ENCODE data around the gene GRM8.
"Not testable (repeated sequence)": the region's sequence is repeated elsewhere in the genome, so short reads cannot be mapped to it uniquely, and the experiment has no call there.

The GRM8 gene

GRCh38 chr7:126718419-126718818, 534.3 kb downstream of the GRM8 start:
- no peak for DNase-seq (ENCODE audit: low spot score)

GRCh38 chr7:126716321-126716720, 536.4 kb downstream of the GRM8 start:
- DNase-seq (ENCODE audit: low spot score): no peak

GRCh38 chr7:126715076-126715475, 537.7 kb downstream of the GRM8 start:
- no peak for DNase-seq (ENCODE audit: low spot score)

- DNase-seq (ENCODE audit: low spot score): no peak
Observed at GRCh38 chr7:126702242-126703016, 550.3 kb downstream of the GRM8 start.

DNA sequence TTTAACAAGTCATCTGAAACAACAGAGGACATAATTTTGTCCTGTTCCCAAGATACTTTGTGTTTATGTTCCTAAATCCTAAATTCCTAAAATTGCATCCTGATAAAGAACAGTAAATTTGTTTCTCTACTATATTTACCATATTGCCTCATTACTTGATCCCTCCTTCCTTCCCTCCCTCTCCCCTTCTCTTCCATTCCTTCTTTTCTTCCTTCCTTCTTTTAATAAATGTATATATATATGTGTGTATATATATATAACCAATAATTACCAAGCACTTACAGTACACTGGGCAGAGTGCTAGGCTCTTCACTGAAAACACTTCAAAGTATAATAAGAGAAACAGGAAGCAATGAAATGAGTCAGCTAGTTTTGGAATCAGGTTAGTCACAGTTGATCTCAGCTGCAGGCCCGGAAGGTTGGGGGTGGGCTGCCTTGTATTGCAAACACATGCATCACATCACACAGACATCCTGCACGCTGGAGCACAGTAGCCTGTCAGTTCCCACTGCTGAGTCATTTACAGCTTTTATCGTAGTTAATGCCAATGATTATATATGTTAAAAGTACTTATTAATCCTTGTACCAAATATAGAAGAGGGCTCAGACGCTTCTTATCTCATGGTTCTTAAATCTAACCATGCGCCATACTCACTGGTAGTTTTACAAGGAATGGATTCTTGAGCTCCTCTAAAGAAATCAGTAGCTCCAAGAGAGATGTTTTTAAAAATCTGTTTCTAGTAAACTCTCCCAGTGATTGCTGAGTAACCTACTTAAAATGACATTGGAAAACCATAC, 551.7 kb downstream of the GRM8 start:
- no peak for DNase-seq (ENCODE audit: low spot score)

- DNase-seq (ENCODE audit: low spot score): no peak
Observed at GRCh38 chr7:126699707-126700106, 553.0 kb downstream of the GRM8 start.

DNA sequence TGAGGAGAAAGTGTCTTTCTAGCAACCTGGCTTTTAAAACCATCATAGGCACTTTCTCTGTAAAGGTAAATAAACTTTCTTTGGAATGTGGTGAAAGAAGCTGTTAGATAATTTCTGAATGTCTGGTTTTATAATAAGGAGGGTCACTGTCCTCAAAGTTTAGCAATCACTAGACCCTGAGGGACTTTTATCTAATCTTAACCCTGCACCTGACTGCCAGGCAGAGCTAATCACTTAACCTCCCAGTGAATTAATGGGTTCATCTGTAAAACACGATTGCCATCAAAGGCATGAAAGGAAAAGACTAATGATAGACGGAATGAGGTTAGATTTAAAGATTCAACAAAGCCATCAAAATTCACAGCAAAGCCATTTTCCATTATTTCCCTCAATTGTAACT, 553.8 kb downstream of the GRM8 start:
- no peak for DNase-seq (ENCODE audit: low spot score)

GRCh38 chr7:126698446-126698845, 554.3 kb downstream of the GRM8 start:
- DNase-seq (ENCODE audit: low spot score): no peak

DNA sequence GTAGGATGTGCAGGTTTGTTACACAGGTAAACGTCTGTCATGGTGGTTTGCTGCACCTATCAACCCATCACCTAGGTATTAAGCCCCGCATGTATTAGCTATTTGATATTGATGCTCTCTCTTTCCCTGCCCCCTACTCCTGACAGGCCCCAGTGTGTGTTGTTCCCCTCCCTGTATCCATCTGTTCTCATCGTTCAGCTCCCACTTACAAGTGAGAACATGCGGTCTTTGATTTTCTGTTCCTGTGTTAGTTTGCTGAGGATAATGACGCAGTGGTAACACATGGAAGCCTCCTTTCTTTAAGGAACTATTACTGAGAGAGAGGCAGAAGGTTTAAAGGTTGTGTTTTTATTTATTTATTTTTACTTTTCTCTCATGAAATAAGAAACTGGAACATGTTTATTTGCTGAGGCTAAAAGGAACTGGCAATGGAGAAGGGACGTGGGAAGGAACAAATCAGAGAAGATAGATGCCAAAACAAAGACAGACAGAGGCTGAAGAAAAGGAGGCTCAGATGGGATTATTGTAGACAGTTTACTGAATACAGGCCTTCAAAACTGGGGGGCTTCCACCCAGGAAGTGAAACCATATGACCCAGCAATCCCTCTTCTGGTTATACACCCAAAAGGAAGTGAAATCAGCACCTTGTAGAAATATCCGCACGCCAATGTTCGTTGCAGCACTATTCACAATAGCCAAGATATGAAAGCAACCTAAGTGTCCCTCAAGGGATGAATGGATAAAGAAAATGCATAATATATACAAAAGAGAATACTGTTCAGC, 556.3 kb downstream of the GRM8 start:
- no peak for DNase-seq (ENCODE audit: low spot score)

- DNase-seq (ENCODE audit: low spot score): no peak
Observed at GRCh38 chr7:126690848-126691751, 561.6 kb downstream of the GRM8 start.

- DNase-seq (ENCODE audit: low spot score): no peak
Observed at GRCh38 chr7:126690104-126690503, 562.6 kb downstream of the GRM8 start.

DNA sequence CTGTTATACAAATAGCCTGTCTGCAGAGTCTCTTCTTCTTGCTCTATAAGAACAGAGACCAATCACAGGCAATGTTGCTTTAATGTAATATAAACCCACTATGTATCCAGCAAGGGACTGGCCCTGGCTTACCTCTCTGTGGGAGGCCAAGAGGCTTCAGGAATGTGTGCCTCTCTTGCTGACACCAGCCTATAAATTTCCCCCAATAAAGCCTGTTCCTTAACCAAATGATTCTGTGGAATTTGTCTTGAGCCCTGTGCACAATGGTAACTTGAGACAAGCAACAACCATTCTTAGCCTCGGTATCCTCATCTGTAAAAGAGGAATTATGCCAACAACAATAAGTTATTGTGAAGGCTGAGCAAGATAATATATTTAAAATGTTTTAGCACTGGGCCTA, 563.7 kb downstream of the GRM8 start:
- DNase-seq (ENCODE audit: low spot score): no peak

- DNase-seq (ENCODE audit: low spot score): peak; percentile 9
Observed at GRCh38 chr7:126686474-126686873, 566.3 kb downstream of the GRM8 start.

- no peak for DNase-seq (ENCODE audit: low spot score)
Observed at GRCh38 chr7:126685596-126685995, 567.1 kb downstream of the GRM8 start.

DNA sequence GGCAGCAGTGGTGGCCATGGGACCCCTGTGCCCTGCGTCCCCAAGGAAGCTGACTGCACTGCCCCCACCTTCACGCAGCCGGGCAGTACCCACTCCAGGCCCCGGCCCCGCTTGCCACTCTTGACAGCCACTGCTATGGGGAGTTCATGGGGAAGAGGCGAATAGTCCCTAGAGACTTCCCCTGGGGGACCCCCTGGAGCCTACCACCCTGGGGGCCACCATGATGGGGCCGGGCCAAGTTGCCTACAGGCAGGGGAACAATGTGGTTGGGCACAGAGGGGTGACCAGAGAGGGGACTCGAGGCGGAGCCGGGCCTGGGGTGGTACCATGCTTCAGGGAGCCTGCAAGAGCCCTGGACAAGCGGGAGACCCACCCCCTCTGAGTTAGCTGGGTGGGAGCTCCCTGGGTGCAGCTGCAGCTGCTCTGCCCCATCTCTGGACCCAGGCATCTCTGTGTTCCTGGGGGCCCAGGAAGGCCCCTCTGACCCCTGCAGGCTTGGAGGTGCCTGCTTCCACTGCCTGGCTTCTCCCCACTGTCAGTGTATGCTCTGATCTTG, 567.6 kb downstream of the GRM8 start:
- no peak for DNase-seq (ENCODE audit: low spot score)

DNA sequence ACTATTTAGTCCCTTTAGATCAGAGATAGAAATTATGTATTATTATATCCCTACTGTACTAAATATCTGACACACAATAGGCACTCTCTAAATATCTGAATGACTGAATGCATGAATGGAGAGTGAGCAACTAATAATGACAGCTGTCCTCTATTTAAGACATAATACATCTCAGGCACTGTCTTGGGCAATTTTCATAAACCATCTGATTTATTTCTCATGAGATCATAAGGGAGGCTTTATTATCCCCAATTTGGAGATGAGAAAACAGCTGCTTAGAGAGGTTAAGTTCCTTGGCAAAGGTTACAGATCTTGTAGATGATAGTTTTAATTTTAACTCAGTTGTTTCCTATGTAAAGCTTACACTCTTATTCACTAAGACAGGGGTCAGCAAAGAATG, 570.6 kb downstream of the GRM8 start:
- DNase-seq (ENCODE audit: low spot score): no peak

- not testable (repeated sequence) for DNase-seq (ENCODE audit: low spot score)
Observed at GRCh38 chr7:126668762-126669161, 584.0 kb downstream of the GRM8 start.

- no peak for DNase-seq (ENCODE audit: low spot score)
Observed at GRCh38 chr7:126668367-126668752, 584.4 kb downstream of the GRM8 start.

- DNase-seq (ENCODE audit: low spot score): no peak
Observed at GRCh38 chr7:126667742-126668366, 584.9 kb downstream of the GRM8 start.

DNA sequence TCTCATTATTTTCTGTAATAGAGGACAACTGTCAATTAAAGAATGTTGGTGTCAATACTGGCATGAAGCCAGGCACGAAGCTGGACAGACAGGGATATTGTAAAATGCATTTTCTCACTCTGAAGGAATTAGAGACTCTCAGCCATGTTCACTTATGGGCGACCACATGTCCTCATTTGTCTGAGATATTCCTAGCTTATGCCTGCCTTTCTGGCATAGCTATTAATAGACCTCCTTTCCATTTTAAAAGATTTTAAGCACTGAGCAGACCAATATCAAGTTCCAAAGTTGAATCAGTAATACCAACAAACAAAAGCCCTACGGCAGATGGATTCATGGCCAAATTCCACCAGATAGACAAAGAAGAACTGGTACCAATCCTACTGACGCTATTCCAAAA, 589.9 kb downstream of the GRM8 start:
- DNase-seq (ENCODE audit: low spot score): no peak

GRCh38 chr7:126659124-126659523, 593.6 kb downstream of the GRM8 start:
- no peak for DNase-seq (ENCODE audit: low spot score)
